ENCODE results near the gene LATS2. TPM values are rescaled to one million over a fixed set of nuclear protein-coding genes. Genes with fewer than 3 reads are reported as not detected.

LATS2 gene
- total RNA-seq, 1 donor from 2014 or later: 25.8 TPM

DNA sequence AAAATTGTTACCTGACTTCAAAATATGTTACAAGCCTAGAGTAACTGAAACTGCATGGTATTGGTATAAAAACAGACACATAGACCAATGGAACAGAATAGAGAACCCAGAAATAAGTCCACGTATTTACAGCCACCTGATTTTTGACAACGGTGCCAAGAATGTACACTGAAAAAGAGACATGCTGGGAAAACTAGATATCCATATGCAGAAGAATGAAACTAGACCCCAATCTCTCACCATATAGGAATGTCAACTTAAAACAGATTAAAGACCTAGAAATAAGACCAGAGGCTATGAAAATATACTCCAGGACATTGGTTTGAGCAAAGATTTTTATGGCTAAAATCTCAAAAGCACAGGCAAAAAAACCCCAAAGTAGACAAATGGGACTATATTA, 76.5 kb downstream of the LATS2 start:
- H3K27me3 ChIP-seq: no peaks in the 10 kb centered on the region
- intact Hi-C loops (cut with DNase I): no loop called here
- H3K27ac ChIP-seq: no peak overlapping the region
- no peak for DNase-seq (ENCODE audit: extremely low spot score in 2 of 2)
- peaks cover 7 to 55% of the 10 kb centered on the region in 2 donors for H3K36me3 ChIP-seq
- TF ChIP-seq, protein P1, sequence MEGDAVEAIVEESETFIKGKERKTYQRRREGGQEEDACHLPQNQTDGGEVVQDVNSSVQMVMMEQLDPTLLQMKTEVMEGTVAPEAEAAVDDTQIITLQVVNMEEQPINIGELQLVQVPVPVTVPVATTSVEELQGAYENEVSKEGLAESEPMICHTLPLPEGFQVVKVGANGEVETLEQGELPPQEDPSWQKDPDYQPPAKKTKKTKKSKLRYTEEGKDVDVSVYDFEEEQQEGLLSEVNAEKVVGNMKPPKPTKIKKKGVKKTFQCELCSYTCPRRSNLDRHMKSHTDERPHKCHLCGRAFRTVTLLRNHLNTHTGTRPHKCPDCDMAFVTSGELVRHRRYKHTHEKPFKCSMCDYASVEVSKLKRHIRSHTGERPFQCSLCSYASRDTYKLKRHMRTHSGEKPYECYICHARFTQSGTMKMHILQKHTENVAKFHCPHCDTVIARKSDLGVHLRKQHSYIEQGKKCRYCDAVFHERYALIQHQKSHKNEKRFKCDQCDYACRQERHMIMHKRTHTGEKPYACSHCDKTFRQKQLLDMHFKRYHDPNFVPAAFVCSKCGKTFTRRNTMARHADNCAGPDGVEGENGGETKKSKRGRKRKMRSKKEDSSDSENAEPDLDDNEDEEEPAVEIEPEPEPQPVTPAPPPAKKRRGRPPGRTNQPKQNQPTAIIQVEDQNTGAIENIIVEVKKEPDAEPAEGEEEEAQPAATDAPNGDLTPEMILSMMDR (IDR thresholded peaks at IDR 0.05): no peak
- TF ChIP-seq POLR2A (IDR thresholded peaks at IDR 0.05): no peak
- TF ChIP-seq POLR2AphosphoS5 (IDR thresholded peaks at IDR 0.05; ENCODE audit: insufficient read depth in 1 of 2, low read depth in 1 of 2): no peak
- no peak overlapping the region for H3K4me3 ChIP-seq
- no peaks in the 10 kb centered on the region for H3K9me3 ChIP-seq
- H3K4me1 ChIP-seq: no peaks in the 10 kb centered on the region

DNA sequence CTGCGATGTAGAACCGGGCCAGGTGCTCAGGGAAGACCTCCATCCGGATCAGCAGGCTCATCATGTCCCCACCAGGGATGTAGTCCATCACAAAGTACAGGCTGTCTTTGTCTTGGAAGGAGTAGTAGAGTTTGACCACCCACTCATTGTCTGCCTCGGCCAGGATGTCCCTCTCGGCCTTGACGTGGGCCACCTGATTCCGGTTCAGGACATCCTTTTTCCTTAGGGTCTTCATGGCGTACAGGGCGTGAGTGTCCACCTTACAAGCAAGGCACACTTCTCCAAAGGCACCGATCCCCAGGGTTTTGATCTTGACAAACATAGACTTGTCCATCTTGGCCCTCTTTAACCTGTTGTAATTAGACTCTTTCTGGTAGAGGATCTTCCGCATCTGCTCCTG, 78.0 kb downstream of the LATS2 start:
- no peak overlapping the region for H3K4me3 ChIP-seq
- H3K27me3 ChIP-seq: no peaks in the 10 kb centered on the region
- no peak for DNase-seq (ENCODE audit: extremely low spot score in 2 of 2)
- no peaks in the 10 kb centered on the region for H3K9me3 ChIP-seq
- peaks cover 7 to 56% of the 10 kb centered on the region in 2 donors for H3K36me3 ChIP-seq
- TF ChIP-seq POLR2AphosphoS5 (IDR thresholded peaks at IDR 0.05; ENCODE audit: insufficient read depth in 1 of 2, low read depth in 1 of 2) (no peak), POLR2A (IDR thresholded peaks at IDR 0.05) (no peak)
- TF ChIP-seq, protein P1 (IDR thresholded peaks at IDR 0.05): no peak
- no peak overlapping the region for H3K27ac ChIP-seq
- no peaks in the 10 kb centered on the region for H3K4me1 ChIP-seq
- intact Hi-C loops (cut with DNase I): no loop called here

DNA sequence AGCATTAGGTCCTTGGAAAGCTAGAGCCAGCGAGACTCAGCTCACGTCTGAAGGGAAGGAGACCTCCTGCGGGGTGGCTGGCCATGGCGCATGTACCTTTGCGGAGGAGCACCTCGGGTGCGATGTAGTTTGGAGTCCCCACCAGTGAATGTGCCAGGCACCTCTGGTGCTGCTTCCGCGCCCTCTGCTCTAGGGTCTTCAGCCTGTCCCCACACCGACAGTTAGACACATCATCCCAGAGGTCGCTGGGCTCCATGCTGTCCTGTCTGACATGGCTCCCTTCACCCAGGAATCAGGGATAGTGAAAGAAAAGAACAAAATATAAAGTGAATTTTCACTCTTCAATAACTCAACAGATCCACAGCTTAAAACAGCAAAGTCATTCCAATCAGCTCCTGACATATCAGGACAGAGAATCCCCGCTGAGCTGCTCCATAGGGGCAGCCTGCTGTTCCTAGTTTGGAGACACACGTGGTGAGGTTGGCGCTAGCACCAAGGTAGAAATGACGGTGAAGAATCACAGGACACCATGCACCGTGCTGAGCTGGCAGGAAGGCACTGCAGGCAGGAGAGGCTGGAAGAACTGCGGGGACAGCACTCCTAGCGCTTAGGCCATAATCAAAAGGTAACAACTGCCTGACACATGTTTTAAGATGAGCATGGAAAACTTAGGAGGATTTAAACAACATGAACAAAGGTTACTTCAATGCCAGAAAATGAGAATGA, 79.9 kb downstream of the LATS2 start:
- no peak for DNase-seq (ENCODE audit: extremely low spot score in 2 of 2)
- peaks cover 7 to 49% of the 10 kb centered on the region in 2 donors for H3K36me3 ChIP-seq

DNA sequence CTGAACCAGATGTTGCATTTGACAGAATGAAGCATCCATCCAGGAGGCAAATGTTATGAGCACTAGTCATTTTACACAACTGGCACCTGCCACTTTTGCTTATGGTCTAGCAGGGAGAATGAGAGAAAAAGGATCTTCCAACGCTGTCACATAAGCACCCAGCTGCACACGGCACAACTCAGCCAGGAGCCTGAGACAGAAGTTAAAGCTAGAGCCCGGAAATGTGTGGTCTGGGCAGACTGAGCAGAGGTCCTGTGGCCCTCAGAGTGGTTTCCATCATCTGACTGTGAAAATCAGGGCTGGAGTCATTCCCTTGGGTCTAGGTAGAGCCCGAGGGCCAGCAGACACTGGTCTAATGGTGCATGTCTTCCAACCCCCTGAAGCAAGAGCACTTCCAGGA, 80.5 kb downstream of the LATS2 start:
- Histone ChIP-seq H3K9me3 (no peaks in the 10 kb centered on the region), H3K27ac (no peak overlapping the region), H3K4me1 (no peaks in the 10 kb centered on the region), H3K27me3 (no peaks in the 10 kb centered on the region), H3K4me3 (no peak overlapping the region), H3K36me3 (peaks cover 7 to 52% of the 10 kb centered on the region in 2 donors)
- DNase-seq (ENCODE audit: extremely low spot score in 2 of 2): no peak
- TF ChIP-seq, protein P1 (IDR thresholded peaks at IDR 0.05): no peak
- TF ChIP-seq POLR2A (IDR thresholded peaks at IDR 0.05) (no peak), POLR2AphosphoS5 (IDR thresholded peaks at IDR 0.05; ENCODE audit: insufficient read depth in 1 of 2, low read depth in 1 of 2) (no peak)
- intact Hi-C loops (cut with DNase I): no loop called here

More for the DNA sequence above, 79.9 kb downstream of the LATS2 start:
- no peak overlapping the region for H3K4me3 ChIP-seq
- H3K9me3 ChIP-seq: no peaks in the 10 kb centered on the region
- no peaks in the 10 kb centered on the region for H3K4me1 ChIP-seq
- no peaks in the 10 kb centered on the region for H3K27me3 ChIP-seq
- intact Hi-C loops (cut with DNase I): no loop called here
- TF ChIP-seq, protein P1 (IDR thresholded peaks at IDR 0.05): no peak
- TF ChIP-seq POLR2A (IDR thresholded peaks at IDR 0.05): no peak
- no peak overlapping the region for H3K27ac ChIP-seq

DNA sequence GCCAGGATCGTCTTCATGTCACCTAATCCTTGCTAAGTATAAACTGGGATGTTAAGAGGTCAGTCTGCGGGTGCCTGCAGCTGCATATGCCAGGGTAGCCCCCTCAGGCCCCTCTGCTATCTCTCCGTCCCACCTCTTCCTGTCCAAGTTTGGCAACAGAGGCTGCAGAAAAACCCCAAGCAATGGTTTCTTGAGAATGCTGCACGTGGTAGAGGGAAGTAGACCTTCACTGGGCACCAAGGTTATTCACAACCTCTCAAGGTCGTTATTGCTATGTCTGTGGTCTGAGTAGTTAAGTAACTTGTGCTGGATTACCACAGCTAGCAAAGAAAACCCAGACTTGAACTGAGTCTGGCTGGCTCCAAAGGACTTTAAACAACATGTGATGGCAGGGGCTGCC, 81.0 kb downstream of the LATS2 start:
- H3K4me3 ChIP-seq: no peak overlapping the region
- intact Hi-C loops (cut with DNase I): no loop called here
- no peak for DNase-seq (ENCODE audit: extremely low spot score in 2 of 2)
- H3K4me1 ChIP-seq: no peaks in the 10 kb centered on the region
- peaks cover 7 to 55% of the 10 kb centered on the region in 2 donors for H3K36me3 ChIP-seq
- H3K9me3 ChIP-seq: no peaks in the 10 kb centered on the region
- H3K27me3 ChIP-seq: no peaks in the 10 kb centered on the region
- TF ChIP-seq POLR2A (IDR thresholded peaks at IDR 0.05) (no peak), POLR2AphosphoS5 (IDR thresholded peaks at IDR 0.05; ENCODE audit: insufficient read depth in 1 of 2, low read depth in 1 of 2) (no peak)
- TF ChIP-seq, protein P1 (IDR thresholded peaks at IDR 0.05): no peak
- H3K27ac ChIP-seq: no peak overlapping the region
